ENCODE measurements around the gene SLC47A2.
"Not testable (repeated sequence)": the region's sequence is repeated elsewhere in the genome, so short reads cannot be mapped to it uniquely, and the experiment has no call there.

SLC47A2 gene

DNA sequence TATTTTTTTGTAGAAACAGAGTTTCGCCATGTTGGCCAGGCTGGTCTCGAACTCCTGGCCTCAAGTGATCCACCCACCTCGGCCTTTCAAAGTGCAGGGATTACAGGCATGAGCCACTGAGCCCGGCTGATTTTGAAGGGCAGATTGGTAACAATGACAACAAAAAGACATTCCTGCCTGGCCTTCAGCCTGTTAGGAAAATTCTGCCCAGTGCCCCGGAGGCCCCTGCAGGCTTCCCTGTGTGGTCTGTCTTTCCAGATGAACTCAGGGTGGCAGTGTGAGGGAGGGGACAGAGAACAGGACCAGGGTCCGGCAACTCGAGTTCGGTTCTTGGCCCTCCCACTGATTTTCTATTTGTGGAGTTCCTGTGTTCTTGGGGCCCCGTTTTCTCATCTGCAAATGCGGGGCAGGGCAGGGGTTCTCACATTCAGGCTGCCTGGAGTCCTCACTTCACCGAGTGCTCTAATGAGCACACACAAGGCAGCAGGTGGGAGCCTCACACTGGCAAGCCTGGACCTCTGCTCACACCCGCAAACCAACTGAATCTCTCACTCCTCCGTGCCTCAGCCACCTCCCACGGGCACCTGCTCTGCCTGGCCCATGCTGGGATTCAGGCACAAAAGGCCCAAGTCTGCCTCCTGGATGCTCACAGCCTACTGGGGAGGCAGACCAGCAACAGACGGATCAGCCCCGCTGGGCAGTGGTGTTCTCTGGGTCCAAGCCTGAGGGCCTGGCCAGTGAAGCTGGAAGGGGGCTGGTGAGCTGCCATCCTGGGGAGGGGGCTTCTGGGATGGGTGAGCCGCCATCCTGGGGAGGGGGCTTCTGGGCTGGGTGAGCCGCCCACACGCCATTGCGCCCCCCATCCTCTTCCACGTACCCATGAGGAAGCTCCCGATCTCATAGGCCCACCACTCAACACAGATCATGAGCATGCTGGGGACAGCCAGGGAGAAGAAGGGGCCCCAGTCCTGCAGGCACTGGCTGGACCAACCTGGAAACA, 10.3 kb downstream of the SLC47A2 start:
- no peak for DNase-seq

DNA sequence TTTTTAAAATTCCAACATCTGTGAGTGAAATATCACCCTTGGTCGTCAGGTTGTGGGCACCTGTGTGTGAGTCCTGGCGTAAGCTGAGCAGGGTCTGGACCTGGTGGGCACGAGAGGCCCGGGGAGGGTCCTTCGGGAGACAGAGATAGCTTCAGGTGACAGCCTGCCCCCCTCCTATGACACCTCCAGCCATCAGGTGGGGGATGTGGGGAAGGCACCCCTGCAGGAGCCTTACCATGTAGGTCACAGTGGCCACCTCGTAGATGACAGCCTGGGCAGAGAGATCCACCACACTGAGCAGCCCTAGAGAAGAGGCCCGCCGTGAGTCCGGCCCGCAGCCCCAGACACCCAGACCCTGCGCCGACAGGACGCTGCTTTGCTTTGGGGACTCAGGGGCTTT, 11.2 kb downstream of the SLC47A2 start:
- no peak for DNase-seq

DNA sequence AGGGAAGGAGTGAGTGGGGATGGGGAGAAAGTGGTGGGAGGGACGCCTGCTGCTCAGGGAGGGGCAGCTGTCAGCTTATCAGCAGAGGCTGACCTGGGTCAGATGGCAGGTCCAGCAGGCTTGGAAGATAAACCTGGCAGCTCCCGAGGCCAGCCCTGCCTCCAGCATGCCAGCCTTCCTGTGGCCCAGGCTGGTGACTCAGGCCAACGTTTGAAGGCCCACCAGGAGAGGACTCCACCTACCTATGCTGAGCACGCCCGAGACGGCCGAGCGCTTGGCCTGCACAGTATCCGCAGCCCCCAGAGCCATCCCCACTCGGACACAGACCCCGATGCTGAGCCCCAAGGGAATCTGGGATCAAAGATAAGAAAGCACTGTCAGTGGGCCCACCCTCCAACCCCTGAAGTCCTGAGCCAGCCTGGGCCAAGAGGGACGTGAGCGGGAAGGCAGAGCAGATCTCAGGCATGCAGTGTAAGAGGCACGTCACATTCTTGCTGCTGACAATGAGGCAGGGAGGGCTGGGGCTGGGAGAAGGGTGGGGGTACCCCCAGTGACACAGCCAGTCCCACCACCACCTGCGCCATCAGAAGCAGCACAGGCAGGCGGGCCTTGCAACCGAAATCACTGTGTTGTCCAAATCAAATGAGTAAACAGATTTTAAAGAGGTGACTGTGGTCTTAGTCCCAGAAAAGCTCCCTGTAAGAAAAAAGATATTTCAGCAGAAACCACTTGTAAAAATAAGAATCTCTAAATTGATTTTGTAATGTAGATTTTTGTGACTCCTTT, 12.4 kb downstream of the SLC47A2 start:
- DNase-seq = no peak

DNA sequence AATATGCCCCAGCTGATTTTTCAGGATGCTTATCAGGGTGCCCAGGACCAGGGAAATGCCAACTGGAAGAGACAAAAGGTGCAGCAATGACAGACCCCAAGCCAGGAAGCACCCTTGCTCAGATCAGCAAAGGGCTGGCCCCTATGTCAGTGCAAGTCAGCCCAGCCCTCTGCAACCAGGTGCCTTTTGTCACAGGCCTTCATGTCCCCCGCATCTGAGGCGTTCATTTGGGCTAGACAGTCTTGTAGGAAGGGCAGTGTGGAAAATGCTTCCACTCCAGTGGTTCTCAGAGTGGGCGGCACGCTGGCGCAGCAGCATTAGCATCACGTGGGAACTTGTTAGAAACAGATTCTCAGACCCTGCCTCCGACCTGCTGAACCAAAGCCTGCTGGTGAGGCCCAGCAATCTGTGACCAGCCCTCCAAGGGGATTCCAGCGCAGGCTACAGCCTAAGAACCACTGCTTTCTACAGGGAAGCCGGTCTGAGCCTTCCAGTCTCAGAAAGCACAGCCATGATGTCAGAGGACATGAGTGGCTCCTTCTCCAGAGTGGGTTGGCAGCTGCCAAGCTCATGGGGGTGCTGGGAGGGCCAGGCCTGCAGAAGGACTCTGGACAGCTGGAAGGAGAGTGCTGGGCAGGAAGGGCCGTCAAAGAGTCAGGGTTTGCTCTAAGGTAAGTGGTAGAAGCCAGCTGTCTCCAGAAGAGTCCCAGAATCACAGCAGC, 13.1 kb downstream of the SLC47A2 start:
- no peak for DNase-seq

DNA sequence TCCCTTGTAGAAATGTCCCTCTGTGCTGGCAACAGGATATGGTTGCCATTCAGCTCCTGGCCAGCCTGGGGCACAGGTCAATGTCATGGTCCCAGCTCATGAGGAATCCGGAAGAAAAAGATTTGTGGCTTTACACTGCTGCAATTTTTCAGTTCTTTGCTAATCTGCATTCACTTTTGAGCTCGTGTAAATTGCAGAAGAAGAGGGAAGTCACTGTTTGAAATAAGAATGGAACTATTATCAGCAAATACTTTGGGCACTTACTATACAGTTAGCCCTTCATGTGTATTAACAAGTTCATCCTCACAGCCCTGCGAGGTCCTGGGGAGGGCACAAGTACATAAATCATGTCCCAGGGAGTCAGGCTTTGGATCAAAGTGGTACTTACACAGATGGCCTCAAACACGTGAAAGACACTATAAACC, 14.2 kb downstream of the SLC47A2 start:
- no peak for DNase-seq

DNA sequence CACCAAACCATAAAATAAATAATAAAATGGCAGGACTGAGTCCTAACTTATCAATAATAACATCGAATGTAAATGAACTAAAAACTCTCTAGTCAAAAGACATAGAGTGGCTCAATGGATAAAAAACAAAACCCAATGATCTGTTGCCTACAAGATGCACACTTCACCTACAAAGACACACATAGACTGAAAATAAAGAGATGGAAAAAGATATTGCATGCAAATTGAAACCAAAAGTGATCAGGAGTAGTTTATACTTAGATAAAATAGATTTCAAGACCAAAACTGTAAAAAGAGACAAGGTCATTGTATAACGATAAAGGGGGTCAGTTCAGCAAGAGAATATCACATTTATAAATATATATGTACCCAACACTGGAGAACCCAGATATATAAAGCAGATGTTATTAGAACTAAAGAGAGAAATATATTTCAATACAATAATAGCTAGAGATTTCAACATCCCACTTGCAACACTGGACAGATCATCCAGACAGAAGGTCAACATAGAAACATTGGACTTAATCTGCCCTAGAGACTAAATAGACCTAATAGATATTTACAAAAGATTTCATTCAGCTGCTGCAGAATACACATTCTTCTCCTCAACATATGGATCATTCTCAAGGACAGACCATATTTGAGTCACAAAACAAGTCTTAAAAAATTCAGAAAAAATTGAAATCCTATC, 29.8 kb downstream of the SLC47A2 start:
- DNase-seq = no peak

DNA sequence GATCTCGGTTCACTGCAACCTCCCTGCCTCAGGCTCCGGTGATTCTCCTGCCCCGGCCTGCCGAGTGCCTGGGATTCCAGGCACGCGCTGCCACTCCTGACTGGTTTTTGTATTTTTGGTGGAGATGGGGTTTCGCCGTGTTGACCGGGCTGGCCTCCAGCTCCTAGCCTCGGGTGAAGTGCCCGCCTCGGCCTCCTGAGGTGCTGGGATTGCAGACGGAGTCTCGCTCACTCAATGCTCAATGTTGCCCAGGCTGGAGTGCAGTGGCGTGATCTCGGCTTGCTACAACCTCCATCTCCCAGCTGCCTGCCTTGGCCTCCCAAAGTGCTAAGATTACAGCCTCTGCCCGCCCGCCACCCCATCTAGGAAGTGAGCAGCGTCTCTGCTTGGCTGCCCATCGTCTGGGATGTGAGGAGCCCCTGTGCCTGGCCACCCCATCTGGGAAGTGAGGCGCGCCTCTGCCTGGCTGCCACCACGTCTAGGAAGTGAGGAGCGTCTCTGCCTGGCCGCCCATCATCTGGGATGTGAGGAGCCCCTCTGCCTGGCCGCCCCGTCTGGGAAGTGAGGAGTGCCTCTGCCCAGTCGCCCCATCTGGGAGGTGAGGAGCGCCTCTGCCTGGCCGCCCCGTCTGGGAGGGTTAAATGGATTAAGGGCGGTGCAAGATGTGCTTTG, 31.3 kb downstream of the SLC47A2 start:
- DNase-seq = not testable (repeated sequence)

DNA sequence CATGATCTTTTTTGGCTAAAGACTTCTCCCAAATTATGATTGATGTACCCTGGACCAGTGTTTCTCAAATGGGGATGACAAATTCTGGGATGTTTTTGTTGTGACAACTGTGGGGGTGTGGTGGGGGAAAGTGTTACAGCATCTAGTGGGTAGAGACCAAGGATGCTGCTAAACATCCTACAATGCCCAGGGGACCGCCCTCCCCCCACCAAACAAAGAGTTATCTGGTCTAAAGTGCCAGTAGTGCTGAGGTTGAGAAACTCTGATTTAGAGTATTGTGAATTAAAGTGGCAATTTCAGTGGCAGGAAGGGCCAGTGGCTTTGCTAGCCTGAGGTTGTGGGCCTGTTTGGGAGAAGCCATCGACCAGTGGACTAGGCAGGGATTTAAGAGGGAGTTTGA, 33.3 kb downstream of the SLC47A2 start:
- no peak for DNase-seq

DNA sequence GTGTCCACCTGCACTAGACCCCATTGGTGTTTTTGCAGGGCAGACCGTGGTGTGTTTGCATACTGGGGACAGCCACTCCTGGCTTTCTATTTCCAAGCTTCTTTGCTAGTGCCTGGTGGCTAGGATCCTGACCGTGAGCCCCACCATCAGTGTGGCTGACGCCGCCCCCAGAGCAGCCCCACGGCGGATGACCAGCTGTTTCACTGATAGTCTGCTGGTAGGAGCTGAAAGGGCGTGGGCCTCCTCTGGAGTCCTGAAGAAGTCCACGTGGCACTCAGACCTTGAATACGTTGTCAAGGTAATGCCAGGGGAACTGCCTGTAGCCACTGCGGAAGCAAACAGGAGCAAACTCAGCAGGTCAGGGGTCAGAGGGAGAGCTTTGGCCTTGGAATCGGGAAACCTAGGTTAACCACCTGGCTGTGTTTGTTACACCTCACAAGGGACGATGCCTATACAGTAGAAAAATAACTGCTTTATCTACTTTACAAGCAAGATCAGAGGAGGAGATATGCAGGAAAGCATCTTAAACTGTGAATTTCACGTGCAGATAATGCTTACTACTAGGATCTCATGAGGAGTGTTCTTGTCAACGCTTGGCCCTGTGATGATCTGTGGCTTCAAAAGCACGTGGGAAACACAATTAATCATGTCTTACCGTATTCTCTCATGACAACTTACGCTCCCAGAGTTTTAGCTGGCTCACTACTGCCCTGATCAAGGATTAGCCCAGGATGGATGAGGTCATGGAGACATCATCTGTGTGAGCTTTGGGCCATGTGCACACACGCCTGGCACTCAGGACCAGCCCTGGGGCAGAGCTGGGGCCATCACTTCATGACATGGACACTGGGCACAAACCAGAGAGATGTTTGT, 37.6 kb downstream of the SLC47A2 start:
- no peak for DNase-seq

DNA sequence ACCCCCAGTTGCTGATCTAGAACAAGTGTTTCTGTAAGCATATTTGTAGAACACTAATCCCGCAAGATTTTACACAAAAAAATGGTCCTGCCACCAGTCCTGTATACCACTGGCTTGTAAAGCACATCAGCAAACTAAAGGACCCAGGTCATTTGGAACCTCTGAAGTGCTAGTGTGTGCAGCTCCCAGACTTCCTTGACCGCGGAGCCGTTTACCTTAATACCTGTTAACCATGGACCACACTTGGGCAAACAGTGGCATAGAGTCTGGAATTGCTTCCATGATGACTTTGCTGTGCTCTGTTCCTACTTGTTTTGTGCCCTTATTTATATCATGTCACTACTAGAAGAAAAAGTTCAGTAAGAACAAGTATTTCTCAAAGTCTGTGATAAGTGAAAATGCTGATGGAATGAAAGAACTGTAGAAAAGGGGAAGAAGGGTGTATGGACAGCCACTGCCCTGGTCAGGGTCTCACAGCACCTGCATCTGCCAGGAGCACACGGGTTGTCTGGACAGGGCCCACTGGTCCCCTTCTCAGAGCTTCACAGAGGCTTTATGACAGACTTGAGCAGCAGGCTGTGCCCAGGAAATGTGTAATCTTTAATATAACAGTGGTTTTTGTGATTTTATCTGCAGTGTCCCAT, 38.5 kb downstream of the SLC47A2 start:
- DNase-seq = no peak

DNA sequence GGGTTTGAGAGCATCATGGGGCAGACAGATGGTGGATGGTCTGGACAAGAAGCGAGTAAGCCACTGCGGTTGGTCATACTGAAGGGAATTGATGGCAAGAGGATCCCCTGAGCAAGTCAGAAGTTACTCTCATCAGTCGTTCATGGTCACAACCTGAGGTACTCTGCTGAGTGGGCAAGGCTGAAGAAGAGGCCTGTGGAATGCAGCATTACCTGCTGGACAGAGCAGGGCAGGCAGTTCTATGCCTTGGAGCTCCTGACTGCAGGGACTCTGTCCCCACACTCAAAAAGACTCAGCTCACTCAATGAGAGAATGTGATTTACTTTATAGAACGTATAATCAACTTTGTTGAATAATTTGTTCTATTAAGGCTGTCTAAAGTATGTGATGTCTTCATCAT, 39.5 kb downstream of the SLC47A2 start:
- DNase-seq = no peak

DNA sequence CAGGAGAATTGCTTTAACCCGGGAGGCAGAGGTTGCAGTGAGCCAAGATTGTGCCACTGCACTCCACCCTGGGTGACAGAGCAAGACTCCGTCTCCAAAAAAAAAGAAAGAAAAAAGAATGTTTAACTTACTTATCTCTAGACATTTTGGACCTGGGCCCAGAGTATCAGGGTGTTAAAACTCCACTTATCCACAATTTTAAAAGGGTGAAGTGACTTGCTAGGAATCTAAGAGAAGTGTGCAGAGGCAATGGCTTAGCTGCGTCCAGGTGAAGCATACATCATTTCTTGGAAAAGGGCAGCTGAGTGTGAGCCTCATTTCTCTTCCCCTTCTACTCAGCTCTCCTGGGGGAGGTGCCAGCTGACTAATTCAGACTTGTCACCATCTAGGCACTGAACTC, 42.8 kb downstream of the SLC47A2 start:
- DNase-seq = no peak

DNA sequence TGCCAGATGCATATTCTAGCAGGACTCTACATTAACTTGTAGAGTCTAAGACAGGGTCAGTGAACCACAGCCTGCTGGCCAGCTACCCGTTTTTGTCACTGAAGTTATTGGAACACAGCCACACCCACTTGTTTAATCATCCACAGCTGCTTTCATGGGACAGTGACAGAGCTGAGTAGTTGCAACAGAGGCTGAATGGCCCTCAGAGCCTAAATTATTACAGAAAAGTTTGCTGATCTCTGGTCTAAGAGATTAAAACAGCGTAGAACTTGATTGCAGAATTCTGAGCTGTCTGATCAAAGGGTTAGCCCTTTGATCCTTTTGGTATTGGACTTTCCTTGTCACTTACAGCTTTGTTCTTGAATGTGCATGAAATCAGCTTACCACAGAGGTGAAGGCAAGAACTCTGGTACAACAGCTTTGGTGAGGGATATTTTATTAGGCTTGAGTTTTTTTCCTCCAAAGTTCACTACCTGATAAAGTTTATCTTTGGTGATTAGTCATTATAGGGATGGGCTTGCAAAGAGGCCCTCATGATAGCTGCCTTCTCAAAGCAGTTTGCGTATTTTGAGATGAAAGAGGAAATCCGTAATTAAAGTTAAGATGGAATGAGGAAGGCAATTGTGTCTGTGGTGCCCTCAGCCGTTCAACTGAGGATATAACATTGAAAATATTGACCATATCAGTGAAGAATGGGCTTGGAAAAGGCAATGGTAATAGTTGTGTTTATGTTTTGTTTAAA, 44.2 kb downstream of the SLC47A2 start:
- DNase-seq = no peak

DNA sequence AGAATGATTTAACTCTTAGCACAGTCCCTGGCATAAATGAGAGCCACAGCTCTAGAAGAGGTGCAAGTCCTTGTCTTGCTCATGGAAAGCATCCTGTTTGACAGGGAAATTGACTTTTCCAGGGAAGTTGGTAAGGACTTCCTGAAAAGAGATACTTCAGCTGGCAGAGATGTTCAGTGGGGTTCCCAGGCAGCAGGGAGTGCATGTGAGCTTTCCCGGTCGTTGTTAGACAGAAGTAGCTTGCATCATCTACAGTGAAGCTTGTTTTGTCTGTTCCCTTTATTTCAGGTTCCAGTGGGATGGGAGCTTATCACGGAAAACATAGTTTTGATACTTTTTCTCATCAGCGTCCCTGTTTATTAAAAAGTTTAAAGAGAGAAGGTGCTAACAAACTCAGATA, 45.0 kb downstream of the SLC47A2 start:
- DNase-seq = no peak

DNA sequence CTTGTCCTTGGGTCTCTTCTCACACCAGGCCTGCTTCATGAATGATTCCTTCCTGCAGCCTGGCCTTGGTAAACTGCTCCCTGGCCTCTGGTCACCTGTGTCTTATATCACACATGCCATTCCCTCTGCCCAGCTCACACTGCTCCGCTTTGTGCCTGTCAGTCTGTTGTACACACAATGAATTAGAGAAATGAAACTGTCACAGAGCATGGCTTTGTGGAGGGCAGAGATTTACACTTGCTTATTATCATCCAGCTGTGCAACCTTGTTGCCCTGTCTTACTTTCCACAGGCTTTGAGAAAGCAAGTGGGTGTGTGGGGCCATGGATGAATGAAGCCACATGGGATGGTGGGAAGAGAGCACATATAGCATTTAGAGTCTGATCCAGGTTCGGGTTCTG, 45.5 kb downstream of the SLC47A2 start:
- DNase-seq = no peak

DNA sequence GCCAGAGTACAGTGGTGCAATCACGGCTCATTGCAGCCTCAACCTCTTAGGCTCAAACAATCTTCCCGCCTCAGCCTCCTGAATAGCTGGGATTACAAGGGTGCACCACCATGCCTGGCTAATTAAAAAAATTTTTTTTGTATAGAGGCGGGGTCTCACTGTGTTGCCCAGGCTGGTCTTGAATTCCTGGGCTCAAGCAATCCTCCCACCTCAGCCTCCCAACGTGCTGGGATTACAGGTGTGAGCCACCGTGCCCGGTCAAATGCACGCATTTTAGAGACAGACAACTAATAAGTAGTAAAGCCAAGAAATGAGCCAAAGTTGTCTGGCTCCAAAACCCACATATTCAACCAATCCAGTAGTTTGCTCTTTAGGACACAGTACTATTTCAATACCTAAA, 46.7 kb downstream of the SLC47A2 start:
- not testable (repeated sequence) for DNase-seq

DNA sequence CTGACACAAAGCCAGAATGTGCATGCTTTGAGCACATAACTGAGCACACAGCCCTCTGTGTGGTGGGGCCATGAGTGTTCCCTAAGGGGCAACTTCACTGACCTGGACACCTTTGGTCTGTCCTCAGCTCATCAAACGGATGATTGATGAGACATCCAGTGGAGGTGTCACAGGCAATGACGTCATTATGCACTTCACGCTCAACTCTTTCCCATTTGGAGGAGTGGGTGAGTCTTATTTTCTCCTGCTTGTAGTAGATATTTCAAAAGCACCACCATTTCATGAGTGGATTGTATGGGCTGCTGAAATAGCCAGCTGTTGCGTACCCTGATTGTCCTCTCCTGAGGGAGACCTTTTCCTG, 51.6 kb downstream of the SLC47A2 start:
- DNase-seq = no peak

DNA sequence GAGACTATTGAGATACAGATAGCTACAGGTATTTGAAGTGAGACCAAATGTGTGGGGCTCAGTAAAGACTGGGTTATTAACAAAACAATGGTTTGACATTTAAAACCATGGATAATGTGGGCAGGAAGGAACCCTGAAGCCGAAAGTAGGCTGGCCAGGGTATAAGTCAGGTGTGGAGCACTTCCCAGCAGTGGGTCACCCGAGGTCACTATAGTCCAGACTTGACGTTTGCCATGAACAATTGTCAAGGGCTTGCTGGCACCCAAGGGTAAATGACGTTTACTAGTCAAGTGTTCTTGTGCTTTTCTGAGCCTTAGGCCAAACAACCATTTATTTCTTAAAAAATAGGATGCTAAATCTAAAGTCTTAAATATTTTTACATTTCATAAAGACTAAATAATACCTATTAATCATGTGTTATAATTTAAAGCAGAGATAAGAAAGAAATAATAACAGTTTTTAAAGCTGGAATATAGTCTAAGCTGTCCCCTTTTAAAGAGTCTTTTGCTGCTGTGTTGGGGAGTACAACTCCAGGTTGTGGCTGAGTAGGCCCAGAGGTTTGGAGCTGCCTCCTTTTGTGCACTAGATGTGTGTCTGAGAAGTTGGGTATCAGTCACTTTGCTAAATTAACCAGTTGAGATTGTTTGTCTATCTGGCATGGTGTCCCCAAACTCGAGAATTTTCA, 52.1 kb downstream of the SLC47A2 start:
- no peak for DNase-seq

DNA sequence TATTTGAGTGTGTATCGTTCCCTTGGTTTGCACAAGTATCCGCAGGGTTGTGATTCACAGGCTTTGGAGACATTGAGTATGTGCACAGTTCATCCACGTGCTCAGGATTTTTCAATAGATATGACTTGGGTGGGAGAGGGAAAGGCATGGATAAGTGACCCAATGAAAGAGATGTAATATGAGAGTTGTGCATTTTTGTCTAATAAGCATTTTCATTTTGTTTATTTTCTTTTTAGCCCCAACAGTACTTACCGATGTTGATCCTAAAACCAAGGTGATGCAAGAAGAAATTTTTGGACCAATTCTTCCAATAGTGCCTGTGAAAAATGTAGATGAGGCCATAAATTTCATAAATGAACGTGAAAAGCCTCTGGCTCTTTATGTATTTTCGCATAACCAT, 53.3 kb downstream of the SLC47A2 start:
- DNase-seq = no peak
